Measurements from ENCODE around the gene GAB2.
A peak's percentile ranks its signal among the peaks of the same experiment; 100 is the strongest.

Gene GAB2

DNA sequence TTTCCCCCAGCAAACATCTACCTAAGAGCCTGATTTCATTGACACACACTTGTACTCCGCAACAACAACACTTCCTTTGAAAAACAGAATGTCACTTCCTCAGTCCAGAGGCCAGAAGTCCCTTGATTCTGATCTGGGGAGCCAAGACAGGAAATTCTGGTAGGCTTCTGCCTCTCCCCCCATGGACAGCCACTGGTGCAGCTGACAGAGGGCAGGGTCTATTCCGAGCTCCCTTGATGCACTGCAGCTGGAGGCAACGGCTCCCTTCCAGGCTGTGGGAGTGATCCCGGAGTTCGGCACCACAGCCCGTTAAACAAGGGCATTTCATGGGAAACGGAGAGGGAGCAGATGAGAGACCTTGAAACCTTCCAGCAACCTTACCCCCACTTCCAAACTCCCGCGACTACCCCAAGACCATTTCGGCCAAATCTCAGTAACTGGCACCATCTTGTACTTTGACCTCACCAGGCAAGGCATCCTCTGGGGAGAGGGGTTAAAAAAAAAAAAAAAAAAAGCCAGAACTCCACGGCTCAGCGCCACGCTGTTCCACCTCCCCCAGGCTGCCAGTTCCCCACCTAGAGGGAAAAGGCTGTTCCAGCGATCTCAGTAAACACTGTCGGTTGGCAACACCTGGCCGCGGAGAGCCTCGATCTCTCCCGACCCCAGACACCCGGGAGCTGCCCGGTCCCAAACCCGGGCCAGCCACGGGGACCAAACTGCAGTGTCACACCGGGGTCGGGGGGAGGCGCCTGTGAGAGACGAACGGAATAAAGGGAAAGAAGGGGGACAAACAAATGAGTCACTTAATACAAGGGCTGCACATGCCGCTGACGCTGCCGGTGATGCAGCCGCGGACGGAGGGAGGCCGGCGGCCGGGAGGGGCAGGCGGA lies 1.1 kb downstream of the GAB2 start:
- Histone ChIP-seq H3K4me3 (ENCODE audit: low read length in 2 of 2) (peak overlapping the region; percentile 85 to 89), H2BK15ac (ENCODE audit: low read length) (no peak overlapping the region), H3K18ac (ENCODE audit: low read length) (peak overlapping the region; percentile 91), H4K91ac (ENCODE audit: low read depth, low read length, poor library complexity) (no peak overlapping the region), H2AFZ (ENCODE audit: low read length) (peak overlapping the region; percentile 88), H3K4ac (ENCODE audit: low read length) (no peak overlapping the region), H4K8ac (ENCODE audit: low read depth, low read length) (no peak overlapping the region), H3K27me3 (ENCODE audit: control insufficient read depth in 3 of 3, insufficient read depth in 3 of 3, low read depth in 1 of 3, low read length in 3 of 3) (no peaks in the 10 kb centered on the region), H3K36me3 (replicated peaks in 1 of 2; ENCODE audit: control insufficient read depth in 2 of 2, insufficient read depth in 2 of 2, low read length in 2 of 2) (no peaks in the 10 kb centered on the region), H3K4me1 (ENCODE audit: control insufficient read depth in 2 of 2, insufficient read depth in 1 of 2, low read depth in 1 of 2, low read length in 2 of 2) (peaks cover 8 to 12% of the 10 kb centered on the region in 2 donors), H2BK5ac (ENCODE audit: low read length) (peak overlapping the region; percentile 55), H2BK12ac (ENCODE audit: low read length) (no peak overlapping the region), H3K9me3 (replicated peaks in 1 of 2; ENCODE audit: control insufficient read depth in 2 of 2, insufficient read depth in 1 of 2, low read depth in 1 of 2, low read length in 2 of 2) (peaks cover 0 to under 1% of the 10 kb centered on the region in 2 donors), H3K23ac (ENCODE audit: low read depth, low read length, poor library complexity) (peak overlapping the region; percentile 76), H3K79me1 (ENCODE audit: low read depth, low read length) (no peaks in the 10 kb centered on the region), H3K4me2 (ENCODE audit: insufficient read depth, low read length, poor library complexity, severe bottlenecking) (peak overlapping the region; percentile 81), H2BK120ac (ENCODE audit: low read depth, low read length) (no peak overlapping the region), H3K27ac (replicated peaks; ENCODE audit: low read length) (peak overlapping the region; percentile 81), H3K9ac (ENCODE audit: low read depth, low read length, poor library complexity) (peak overlapping the region; percentile 80), H3K14ac (ENCODE audit: low read length) (no peak overlapping the region), H2AK5ac (ENCODE audit: low read depth, low read length) (no peak overlapping the region)
- WGBS, 2 donors (ENCODE audit: extremely low coverage in 2 of 2, insufficient read length in 2 of 2, insufficient replicate concordance in 1 of 2): no CpG with 5 or more reads among the region's 38 CpGs
- peak; percentile 83 for DNase-seq (ENCODE audit: low spot score)

DNA sequence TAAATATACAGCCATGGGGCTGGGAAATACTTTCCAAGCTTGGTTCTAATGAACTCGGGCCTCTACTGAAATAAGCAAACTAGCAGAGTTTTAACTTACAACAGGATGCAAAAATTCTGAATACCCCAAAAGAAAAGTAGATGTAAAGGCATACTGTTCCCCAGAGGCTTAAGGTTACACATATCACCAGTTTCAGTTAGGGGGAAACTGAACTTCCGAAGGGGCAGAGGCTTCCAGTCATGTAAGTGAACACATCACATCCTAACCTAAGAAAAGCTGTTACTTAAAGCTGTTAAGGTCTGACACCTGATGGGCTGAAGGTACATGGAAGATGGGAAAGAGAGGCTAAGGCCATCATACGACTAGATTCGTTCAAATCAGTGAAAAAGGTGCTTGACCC lies 2.3 kb downstream of the GAB2 start:
- no CpG with 5 or more reads among the region's 4 CpGs for WGBS, 2 donors (ENCODE audit: extremely low coverage in 2 of 2, insufficient read length in 2 of 2, insufficient replicate concordance in 1 of 2)
- Histone ChIP-seq H3K36me3 (replicated peaks in 1 of 2; ENCODE audit: control insufficient read depth in 2 of 2, insufficient read depth in 2 of 2, low read length in 2 of 2) (no peaks in the 10 kb centered on the region), H2AFZ (ENCODE audit: low read length) (no peak overlapping the region), H3K4me3 (ENCODE audit: low read length in 2 of 2) (no peak overlapping the region), H3K9me3 (replicated peaks in 1 of 2; ENCODE audit: control insufficient read depth in 2 of 2, insufficient read depth in 1 of 2, low read depth in 1 of 2, low read length in 2 of 2) (peaks cover 0 to 10% of the 10 kb centered on the region in 2 donors), H3K23ac (ENCODE audit: low read depth, low read length, poor library complexity) (no peak overlapping the region), H3K79me1 (ENCODE audit: low read depth, low read length) (no peaks in the 10 kb centered on the region), H3K4me2 (ENCODE audit: insufficient read depth, low read length, poor library complexity, severe bottlenecking) (no peak overlapping the region), H3K9ac (ENCODE audit: low read depth, low read length, poor library complexity) (no peak overlapping the region), H3K4ac (ENCODE audit: low read length) (no peak overlapping the region), H4K91ac (ENCODE audit: low read depth, low read length, poor library complexity) (no peak overlapping the region), H3K4me1 (ENCODE audit: control insufficient read depth in 2 of 2, insufficient read depth in 1 of 2, low read depth in 1 of 2, low read length in 2 of 2) (peaks cover 8 to 9% of the 10 kb centered on the region in 2 donors), H2AK5ac (ENCODE audit: low read depth, low read length) (no peak overlapping the region), H2BK120ac (ENCODE audit: low read depth, low read length) (no peak overlapping the region), H3K18ac (ENCODE audit: low read length) (no peak overlapping the region), H2BK12ac (ENCODE audit: low read length) (no peak overlapping the region), H2BK15ac (ENCODE audit: low read length) (no peak overlapping the region), H3K14ac (ENCODE audit: low read length) (no peak overlapping the region), H4K8ac (ENCODE audit: low read depth, low read length) (no peak overlapping the region), H2BK5ac (ENCODE audit: low read length) (no peak overlapping the region), H3K27me3 (ENCODE audit: control insufficient read depth in 3 of 3, insufficient read depth in 3 of 3, low read depth in 1 of 3, low read length in 3 of 3) (no peaks in the 10 kb centered on the region), H3K27ac (replicated peaks; ENCODE audit: low read length) (no peak overlapping the region)
- no peak for DNase-seq (ENCODE audit: low spot score)

DNA sequence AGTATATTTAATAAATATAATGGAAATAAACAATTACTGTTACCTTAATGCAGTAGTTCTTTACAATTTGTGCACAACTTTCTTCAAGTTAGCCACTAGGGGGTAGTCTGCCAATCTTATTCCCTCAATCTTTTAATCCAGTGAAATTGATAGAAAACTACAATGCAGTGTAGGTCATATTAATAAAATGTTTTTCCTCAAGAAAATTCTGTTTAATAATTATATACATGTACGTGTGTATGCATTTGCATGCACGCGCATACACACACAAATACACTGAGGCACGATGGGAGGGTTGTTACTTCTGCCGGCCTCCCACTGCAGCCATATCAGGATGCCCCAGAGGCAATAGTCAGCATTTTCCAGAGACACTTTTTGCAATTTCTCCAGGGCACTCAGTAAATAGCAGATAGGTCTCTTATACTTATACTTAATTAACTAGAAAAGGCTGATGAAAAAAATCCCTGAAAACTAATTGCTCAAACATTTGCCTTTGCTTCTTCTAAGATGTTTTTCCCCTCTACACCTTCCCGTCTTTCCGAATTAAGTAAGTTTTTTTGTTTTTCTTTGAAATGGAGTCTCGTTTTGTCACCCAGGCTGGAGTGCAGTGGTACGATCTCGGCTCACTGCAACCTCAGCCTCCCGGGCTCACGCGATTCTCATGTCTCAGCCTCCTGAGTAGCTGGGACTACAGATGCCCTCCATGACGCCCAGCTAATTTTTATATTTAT lies 3.1 kb downstream of the GAB2 start:
- WGBS, 2 donors (ENCODE audit: extremely low coverage in 2 of 2, insufficient read length in 2 of 2, insufficient replicate concordance in 1 of 2): no CpG with 5 or more reads among the region's 14 CpGs
- no peak overlapping the region for H3K23ac ChIP-seq (ENCODE audit: low read depth, low read length, poor library complexity)
- no peak for DNase-seq (ENCODE audit: low spot score)
- no peaks in the 10 kb centered on the region for H3K79me1 ChIP-seq (ENCODE audit: low read depth, low read length)
- no peak overlapping the region for H3K18ac ChIP-seq (ENCODE audit: low read length)
- H2BK12ac ChIP-seq (ENCODE audit: low read length): no peak overlapping the region
- H3K14ac ChIP-seq (ENCODE audit: low read length): no peak overlapping the region
- no peak overlapping the region for H3K4ac ChIP-seq (ENCODE audit: low read length)
- H2BK5ac ChIP-seq (ENCODE audit: low read length): no peak overlapping the region
- H3K4me2 ChIP-seq (ENCODE audit: insufficient read depth, low read length, poor library complexity, severe bottlenecking): no peak overlapping the region
- no peak overlapping the region for H3K4me3 ChIP-seq (ENCODE audit: low read length in 2 of 2)
- no peak overlapping the region for H3K27ac ChIP-seq (replicated peaks; ENCODE audit: low read length)
- H2BK120ac ChIP-seq (ENCODE audit: low read depth, low read length): no peak overlapping the region
- H3K9ac ChIP-seq (ENCODE audit: low read depth, low read length, poor library complexity): no peak overlapping the region
- H3K36me3 ChIP-seq (replicated peaks in 1 of 2; ENCODE audit: control insufficient read depth in 2 of 2, insufficient read depth in 2 of 2, low read length in 2 of 2): no peaks in the 10 kb centered on the region
- H2BK15ac ChIP-seq (ENCODE audit: low read length): no peak overlapping the region
- no peak overlapping the region for H2AK5ac ChIP-seq (ENCODE audit: low read depth, low read length)
- H3K4me1 ChIP-seq (ENCODE audit: control insufficient read depth in 2 of 2, insufficient read depth in 1 of 2, low read depth in 1 of 2, low read length in 2 of 2): peaks cover 7 to 8% of the 10 kb centered on the region in 2 donors
- peaks cover 0 to 16% of the 10 kb centered on the region in 2 donors for H3K9me3 ChIP-seq (replicated peaks in 1 of 2; ENCODE audit: control insufficient read depth in 2 of 2, insufficient read depth in 1 of 2, low read depth in 1 of 2, low read length in 2 of 2)
- no peaks in the 10 kb centered on the region for H3K27me3 ChIP-seq (ENCODE audit: control insufficient read depth in 3 of 3, insufficient read depth in 3 of 3, low read depth in 1 of 3, low read length in 3 of 3)
- no peak overlapping the region for H4K8ac ChIP-seq (ENCODE audit: low read depth, low read length)
- H2AFZ ChIP-seq (ENCODE audit: low read length): no peak overlapping the region
- no peak overlapping the region for H4K91ac ChIP-seq (ENCODE audit: low read depth, low read length, poor library complexity)

DNA sequence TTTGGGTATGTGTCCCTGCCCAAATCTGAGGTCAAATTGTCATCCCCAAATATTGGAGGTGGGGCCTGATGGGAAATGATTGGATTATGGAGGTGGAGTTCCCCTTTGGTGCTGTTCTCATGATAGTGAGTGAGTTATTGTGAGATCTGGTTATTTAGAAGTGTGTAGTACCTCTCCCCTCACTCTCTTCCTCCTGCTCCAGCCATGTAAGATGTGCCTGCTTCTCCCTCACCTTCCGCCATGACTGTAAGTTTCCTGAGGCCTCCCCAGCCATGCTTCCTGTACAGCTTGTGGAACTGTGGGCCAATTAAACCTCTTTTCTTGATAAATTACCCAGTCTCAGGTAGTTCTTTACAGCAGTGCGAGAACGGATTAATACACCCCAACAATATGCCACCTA lies 9.0 kb downstream of the GAB2 start:
- no peak overlapping the region for H2BK120ac ChIP-seq (ENCODE audit: low read depth, low read length)
- no peak overlapping the region for H3K4ac ChIP-seq (ENCODE audit: low read length)
- no peak overlapping the region for H3K9ac ChIP-seq (ENCODE audit: low read depth, low read length, poor library complexity)
- H3K27me3 ChIP-seq (ENCODE audit: control insufficient read depth in 3 of 3, insufficient read depth in 3 of 3, low read depth in 1 of 3, low read length in 3 of 3): no peaks in the 10 kb centered on the region
- no peak overlapping the region for H2AK5ac ChIP-seq (ENCODE audit: low read depth, low read length)
- H3K27ac ChIP-seq (replicated peaks; ENCODE audit: low read length): no peak overlapping the region
- H2AFZ ChIP-seq (ENCODE audit: low read length): no peak overlapping the region
- H3K79me1 ChIP-seq (ENCODE audit: low read depth, low read length): no peaks in the 10 kb centered on the region
- H2BK15ac ChIP-seq (ENCODE audit: low read length): no peak overlapping the region
- H3K14ac ChIP-seq (ENCODE audit: low read length): no peak overlapping the region
- H2BK12ac ChIP-seq (ENCODE audit: low read length): no peak overlapping the region
- H3K36me3 ChIP-seq (replicated peaks in 1 of 2; ENCODE audit: control insufficient read depth in 2 of 2, insufficient read depth in 2 of 2, low read length in 2 of 2): peaks cover 5 to 8% of the 10 kb centered on the region in 2 donors
- WGBS, 2 donors (ENCODE audit: extremely low coverage in 2 of 2, insufficient read length in 2 of 2, insufficient replicate concordance in 1 of 2): no CpG with 5 or more reads among the region's 3 CpGs
- no peak overlapping the region for H2BK5ac ChIP-seq (ENCODE audit: low read length)
- no peak for DNase-seq (ENCODE audit: low spot score)
- H3K23ac ChIP-seq (ENCODE audit: low read depth, low read length, poor library complexity): no peak overlapping the region
- H3K4me2 ChIP-seq (ENCODE audit: insufficient read depth, low read length, poor library complexity, severe bottlenecking): no peak overlapping the region
- H3K4me1 ChIP-seq (ENCODE audit: control insufficient read depth in 2 of 2, insufficient read depth in 1 of 2, low read depth in 1 of 2, low read length in 2 of 2): no peaks in the 10 kb centered on the region
- H4K8ac ChIP-seq (ENCODE audit: low read depth, low read length): no peak overlapping the region
- no peak overlapping the region for H4K91ac ChIP-seq (ENCODE audit: low read depth, low read length, poor library complexity)
- no peak overlapping the region for H3K18ac ChIP-seq (ENCODE audit: low read length)
- peak overlapping the region in 1 of 2 donors; percentile 41 for H3K4me3 ChIP-seq (ENCODE audit: low read length in 2 of 2)
- peaks cover 0 to 47% of the 10 kb centered on the region in 2 donors for H3K9me3 ChIP-seq (replicated peaks in 1 of 2; ENCODE audit: control insufficient read depth in 2 of 2, insufficient read depth in 1 of 2, low read depth in 1 of 2, low read length in 2 of 2)

Measured in neuronal stem cell (in vitro differentiated cells).